NCI-H146 treated with DMSO at 0.1 percent for 48 hours (cell line): Measurements from ENCODE around the gene GPR62.
A peak's percentile ranks its signal among the peaks of the same experiment; 100 is the strongest.
"Not testable (repeated sequence)": the region's sequence is repeated elsewhere in the genome, so short reads cannot be mapped to it uniquely, and the experiment has no call there.

ENCODE experiments used
- DNase-seq: peaks from one replicate; lab custom pipeline; 2025; ENCODE audit not compliant: unreplicated experiment; lab: John Stamatoyannopoulos, UW

Gene GPR62

DNA sequence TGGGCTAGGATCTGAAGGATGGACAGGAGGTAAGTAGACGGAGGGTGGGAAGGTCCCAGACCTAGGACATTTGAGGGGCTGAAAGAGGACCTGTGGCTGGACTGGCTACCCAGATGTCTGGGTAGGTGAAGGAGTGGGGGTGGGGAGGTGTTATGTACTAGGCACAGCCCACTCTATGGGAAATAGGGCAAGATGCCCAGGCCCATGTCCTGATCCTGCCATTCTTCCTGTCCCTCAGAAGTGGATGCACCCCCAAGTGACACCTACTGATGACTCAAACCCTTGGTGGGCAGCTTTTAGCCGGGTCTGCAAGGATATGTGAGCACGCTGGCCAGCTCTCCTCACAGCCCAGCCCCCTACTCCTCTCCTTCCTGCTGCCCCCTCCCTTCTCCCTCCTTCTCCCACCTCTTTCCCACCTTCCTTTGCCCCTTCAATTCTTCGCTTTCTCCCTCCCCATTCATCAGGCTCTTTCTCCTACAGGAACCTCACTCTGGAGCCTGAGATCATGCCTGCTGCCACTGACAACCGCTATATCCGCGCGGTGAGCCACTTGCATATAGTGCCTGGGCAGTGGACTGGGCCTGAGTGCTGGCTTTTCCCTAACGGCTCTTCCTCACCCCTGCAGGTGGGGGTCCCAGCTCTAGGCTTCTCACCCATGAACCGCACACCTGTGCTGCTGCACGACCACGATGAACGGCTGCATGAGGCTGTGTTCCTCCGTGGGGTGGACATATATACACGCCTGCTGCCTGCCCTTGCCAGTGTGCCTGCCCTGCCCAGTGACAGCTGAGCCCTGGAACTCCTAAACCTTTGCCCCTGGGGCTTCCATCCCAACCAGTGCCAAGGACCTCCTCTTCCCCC lies 33.3 kb downstream of the GPR62 start:
- no peak for DNase-seq

DNA sequence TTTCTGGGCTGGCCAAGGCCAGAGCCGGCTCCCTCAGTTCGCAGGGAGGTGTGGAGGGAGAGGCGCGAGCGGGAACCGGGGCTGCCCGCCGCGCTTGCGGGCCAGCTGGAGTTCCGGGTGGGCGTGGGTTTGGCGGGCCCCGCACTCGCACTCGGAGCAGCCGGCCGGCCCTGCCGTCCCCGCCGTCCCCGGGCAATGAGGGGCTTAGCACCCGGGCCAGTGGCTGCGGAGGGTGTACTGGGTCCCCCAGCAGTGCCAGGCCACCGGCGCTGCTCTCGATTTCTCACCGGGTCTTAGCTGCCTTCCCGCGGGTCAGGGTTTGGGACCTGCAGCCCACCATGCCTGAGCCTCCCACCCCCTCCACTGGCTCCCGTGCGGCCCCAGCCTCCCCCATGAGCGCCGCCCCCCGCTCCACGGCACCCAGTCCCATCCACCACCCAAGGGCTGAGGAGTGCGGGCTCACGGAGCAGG lies 35.4 kb downstream of the GPR62 start:
- DNase-seq = not testable (repeated sequence)

DNA sequence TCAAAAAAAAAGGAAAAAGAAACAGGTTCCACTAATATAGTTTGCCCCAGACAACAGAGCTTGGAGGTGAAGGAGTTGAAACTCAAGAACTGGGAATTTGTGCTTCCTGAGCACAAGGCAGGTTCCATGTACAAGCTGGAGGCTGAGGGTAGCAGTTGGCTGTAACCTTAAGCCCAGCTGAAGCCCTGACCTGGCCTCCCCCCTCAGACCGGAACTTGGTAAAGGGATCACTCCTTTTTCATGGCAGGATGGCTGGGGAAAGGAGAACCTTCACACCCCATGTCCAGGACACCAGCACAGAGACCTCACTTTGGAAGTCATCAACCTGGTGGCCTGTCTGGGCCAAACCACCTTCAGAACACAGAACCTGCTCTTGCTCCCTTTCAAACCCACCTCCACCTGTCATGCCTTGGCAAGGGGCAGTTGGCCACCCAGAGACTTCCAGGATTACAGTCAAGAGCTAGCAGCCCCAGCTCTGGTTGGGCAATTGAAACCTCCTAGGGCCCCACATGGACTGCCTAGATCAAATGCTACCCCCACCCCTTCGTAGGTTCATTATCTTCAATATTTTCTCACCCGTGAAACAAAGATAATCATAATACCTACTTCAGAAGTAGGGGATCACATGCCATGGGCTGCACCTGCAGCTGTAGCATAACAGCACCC lies 37.0 kb downstream of the GPR62 start:
- DNase-seq = no peak

GRCh38 chr3:51993657-51994056 lies 38.5 kb downstream of the GPR62 start:
- DNase-seq = not testable (repeated sequence)

GRCh38 chr3:51994530-51994929 lies 39.3 kb downstream of the GPR62 start:
- no peak for DNase-seq

DNA sequence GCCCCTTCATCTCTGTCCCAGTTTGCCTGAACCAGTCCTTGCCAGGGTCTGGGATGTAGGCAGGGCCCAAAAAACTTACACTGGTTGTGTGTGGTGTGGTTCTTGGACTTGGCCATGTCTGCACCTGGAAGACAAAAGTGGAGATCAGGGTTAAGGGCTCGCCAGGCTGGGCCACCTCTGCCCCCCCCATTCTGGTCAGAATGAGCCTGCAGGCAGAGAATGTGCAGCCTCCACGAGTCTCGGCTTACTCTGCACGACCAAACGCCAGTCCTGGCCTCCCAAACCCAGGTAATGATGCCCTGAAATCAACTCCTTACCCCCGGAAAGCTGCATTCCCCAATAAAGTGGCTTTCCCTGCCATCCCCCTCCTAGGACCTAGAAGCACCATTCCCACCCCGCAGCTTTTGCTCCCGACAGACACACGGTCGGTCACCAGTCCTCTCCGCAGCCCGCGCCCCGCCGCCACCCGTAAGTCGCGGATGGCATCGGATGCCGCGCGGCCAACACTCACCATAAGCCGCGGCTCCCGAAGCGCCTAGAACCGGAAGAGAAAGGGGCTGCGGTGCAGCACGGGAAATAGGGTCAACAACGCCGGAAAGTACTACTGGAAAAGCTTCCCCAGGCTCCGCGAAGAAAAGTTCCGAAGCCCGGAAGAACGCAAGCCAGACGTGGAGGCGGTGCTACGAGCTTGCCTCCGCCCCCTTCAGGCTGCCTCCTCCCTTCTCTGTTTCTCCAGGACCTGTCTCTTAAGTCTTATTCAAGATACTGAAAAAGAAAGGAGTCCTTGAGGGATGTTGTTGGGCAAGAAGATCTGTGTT lies 40.4 kb downstream of the GPR62 start, which contains the start of gene RPL29:
TSS of gene RPL29 (minus strand) at position 550 of the 818 bp plus-strand sequence. CDS start at position 116, 434 bp downstream.
- peak; percentile 78 for DNase-seq

DNA sequence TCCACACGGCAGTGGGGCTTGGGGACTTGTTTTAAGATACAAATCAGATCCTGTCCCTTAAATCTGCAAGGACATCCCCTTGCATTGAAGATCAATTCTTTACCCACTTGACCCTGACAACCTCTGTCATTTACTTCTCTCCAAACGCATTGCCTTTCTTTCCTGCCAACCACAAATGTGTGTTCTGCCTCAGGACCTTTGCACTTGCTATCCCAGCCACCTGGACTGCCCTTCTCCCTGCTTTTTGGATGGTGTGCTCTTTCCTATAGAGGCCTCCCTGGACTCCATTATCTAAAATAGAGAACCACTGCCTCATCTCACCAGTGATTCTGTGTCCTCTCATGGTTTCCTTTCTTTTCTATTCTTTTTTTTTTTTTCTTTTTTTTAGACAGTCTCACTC lies 42.0 kb downstream of the GPR62 start:
- DNase-seq = no peak

GRCh38 chr3:51997935-51998596 lies 42.9 kb downstream of the GPR62 start:
- no peak for DNase-seq

DNA sequence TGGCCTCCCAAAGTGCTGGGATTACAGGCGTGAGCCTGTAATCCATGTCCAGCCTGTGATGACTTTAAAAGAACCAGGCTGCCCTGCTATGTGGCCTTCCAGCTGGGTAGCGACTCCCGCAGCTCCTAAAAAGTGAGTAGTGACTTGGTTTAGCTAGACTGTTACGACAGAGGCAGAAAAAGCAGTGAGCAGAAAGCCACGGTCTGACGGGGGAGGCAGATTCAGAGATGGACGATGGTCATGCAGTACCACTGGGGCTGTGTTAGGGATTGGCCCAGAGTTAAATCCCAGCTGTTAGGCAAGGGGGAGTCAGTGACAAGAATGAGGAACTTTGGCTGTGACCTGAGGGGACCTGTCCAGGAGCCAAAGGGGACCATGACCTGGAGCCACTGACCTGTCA lies 43.6 kb downstream of the GPR62 start:
- no peak for DNase-seq

DNA sequence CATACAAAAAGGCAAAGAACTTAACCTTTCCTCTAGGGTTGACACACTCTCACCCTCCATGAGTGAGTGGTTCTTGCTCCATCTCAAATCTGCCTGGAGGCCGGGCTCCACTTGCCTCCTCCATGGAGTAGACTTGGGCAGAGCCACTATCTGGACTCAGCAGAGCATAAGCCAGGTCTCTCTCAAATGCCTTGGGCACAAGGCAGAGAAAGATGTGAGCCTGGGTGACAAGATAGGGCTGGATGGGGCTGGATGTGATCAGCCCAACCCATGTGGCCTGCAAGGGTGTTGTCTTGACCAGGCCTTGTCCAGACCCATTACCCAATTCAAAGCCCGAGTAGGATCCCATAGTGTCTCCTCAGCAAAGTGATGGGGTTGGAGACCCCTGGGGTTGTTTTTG lies 44.7 kb downstream of the GPR62 start:
- DNase-seq = no peak

GRCh38 chr3:52001443-52001974 lies 46.3 kb downstream of the GPR62 start:
- DNase-seq = peak; percentile 30

DNA sequence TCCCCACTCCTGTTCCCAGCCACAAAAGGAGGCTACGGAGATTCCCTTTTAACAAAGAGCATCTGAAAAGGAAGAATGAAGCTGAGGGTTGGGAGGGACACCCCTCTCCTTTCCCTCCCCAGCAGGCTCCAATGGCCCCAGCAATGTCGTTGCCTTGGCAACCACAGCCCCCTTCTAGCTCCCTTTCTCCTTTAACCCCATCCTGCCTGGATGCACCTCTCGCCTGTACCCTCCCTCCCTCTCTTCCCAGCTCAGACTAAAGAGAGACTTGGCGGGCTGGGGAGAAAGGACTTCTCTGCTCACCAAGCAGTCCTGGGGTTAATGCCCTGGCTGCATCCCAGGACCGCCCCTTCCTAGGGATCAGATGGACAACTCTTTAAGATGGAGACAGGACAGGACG lies 47.6 kb downstream of the GPR62 start:
- no peak for DNase-seq

DNA sequence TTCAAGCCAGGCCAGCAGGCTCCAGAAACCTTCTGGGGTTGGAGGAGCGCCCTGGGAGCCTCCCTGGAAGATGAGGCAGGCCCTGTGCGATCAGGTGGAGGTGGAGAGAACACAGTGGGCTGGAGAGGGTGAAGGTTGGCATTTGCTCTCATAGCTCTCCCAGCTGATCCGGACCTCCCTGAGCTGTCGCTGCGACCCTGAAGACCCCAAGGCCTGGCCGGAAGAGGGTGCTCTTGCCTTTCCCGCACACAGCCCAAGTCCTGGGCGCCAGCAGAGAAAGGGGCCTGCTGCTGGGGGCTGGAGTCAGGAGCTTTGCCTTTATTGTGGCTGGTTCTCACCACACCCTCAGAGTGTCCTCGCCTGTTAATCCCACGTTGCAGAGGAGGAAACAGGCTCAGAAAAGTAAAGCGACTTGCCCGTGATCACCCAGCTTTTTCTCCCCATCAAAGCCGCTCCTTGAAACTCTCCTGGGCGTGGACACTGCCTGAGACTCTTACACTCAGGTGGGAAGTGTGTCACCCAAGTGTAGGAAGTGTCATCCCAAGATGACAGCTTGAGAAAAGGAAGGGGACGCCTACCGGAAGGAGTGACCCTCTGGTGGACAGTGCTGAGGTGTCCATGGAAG lies 49.1 kb downstream of the GPR62 start:
- DNase-seq = no peak

DNA sequence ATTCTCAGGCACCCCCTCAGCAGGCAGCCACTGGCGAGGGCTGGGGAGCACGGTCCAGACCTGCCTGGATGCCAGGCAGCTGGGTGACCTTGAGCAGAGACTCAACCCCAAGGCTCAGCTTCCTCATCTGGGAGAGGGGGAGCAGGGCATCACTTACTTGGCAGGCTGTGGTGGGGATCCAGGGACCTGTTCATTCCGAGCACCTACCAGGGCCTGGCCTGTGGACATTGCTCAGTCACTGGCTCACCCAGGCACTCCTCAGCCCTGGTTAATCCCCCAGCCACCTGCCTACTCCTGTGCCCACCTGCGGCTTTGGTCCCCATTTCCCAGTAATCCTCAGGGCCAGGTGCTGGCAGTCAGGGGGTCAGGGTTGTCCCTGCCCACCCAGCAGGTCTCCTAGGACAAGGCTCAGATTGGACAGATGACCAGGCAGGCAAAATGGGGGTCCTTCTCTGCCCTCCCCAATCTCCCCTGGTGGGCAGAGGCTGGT lies 49.8 kb downstream of the GPR62 start:
- no peak for DNase-seq

DNA sequence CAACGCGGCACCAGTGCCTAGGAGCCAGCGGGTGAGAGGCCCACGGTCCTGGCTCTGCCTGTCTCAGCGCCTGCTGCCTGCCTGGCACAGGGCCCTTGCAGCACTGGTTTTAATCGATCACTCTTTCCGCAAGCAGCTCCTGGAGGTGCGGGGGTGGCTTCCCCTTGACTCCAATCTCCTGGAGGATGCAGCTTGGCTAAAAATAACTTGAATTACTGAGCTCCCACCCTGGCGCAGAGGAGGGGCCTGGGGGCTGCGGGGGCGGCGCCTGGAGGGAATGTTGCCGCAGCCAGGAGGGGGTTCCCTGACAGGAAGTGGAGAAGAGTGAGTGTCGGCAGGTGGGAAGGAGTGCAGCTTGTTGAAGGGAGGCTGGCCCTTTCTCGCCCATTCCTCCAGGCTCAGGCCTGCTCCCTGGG lies 50.4 kb downstream of the GPR62 start:
- DNase-seq = peak; percentile 41

DNA sequence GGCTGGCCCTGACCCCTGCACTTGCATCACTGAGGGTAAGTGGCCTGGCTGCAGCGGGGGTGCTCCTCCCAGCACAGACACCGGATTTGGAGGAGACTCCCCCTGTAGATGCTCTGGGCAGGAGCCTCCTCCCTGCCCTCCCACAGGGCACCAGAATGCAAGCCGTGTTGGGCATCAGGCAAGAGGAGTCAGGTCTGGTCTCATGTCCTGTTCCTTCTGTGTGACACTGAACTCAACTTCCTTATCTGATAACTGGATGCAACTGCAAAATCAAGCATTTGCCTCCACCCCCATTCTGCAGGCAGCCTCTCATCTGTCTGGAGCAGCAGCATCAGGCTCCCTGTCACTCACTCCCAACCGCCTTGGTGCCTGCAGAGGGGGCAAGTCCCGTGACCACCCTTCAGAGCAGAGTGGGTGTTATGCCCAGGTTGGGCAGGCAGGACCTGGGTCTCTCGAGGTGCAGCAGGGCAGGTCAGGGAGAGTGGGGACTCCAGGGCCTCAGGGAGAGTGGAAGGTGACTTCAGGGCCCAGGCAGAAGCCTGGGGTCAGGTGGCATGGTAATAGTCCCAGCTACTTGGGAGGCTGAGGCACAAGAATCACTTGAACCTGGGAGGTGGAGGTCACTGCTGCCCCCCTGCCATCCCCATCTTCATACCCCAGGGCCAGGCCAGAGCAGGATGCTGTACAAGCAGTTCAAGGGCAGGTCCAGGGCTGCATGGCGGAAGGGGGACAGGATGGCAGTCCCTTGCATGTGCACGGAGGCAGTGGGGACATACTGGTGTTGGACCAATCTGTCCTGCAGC lies 51.0 kb downstream of the GPR62 start:
- no peak for DNase-seq

GRCh38 chr3:52006820-52007133 lies 51.6 kb downstream of the GPR62 start:
- DNase-seq = no peak
